NCI-H2107 treated with DMSO at 0.1 percent for 48 hours (cell line): ENCODE data around the gene PXMP2.

Experiments used
- DNase-seq: peaks from one replicate; lab custom pipeline; 2025; ENCODE audit not compliant: unreplicated experiment; lab: John Stamatoyannopoulos, UW

Gene PXMP2

GRCh38 chr12:132720606-132721345 is 33.4 kb downstream of the PXMP2 start:
- DNase-seq: no peak

GRCh38 chr12:132723015-132723763 is 35.8 kb downstream of the PXMP2 start:
- DNase-seq: no peak

- DNase-seq: no peak
These were observed 36.4 kb downstream of the PXMP2 start for GRCh38 chr12:132723764-132724140.

GRCh38 chr12:132724506-132725241 is 37.3 kb downstream of the PXMP2 start:
- DNase-seq: no peak

- no peak for DNase-seq
These were observed 39.0 kb downstream of the PXMP2 start for GRCh38 chr12:132726386-132726785.

GRCh38 chr12:132727091-132727794 is 39.9 kb downstream of the PXMP2 start:
- no peak for DNase-seq

- DNase-seq: no peak
These were observed 41.1 kb downstream of the PXMP2 start for GRCh38 chr12:132728502-132728901.

- DNase-seq: no peak
These were observed 42.3 kb downstream of the PXMP2 start for GRCh38 chr12:132729541-132730320.

GRCh38 chr12:132730353-132730752 is 43.0 kb downstream of the PXMP2 start:
- no peak for DNase-seq

- DNase-seq: no peak
These were observed 44.2 kb downstream of the PXMP2 start for GRCh38 chr12:132731574-132731973.

GRCh38 chr12:132734206-132734605 is 46.8 kb downstream of the PXMP2 start:
- no peak for DNase-seq

GRCh38 chr12:132735496-132735895 is 48.1 kb downstream of the PXMP2 start:
- no peak for DNase-seq

GRCh38 chr12:132736378-132736777 is 49.0 kb downstream of the PXMP2 start:
- no peak for DNase-seq

GRCh38 chr12:132736913-132737312 is 49.5 kb downstream of the PXMP2 start:
- DNase-seq: no peak

- DNase-seq: no peak
These were observed 52.4 kb downstream of the PXMP2 start for GRCh38 chr12:132739600-132740312.

- no peak for DNase-seq
These were observed 52.9 kb downstream of the PXMP2 start for GRCh38 chr12:132740313-132740646.

GRCh38 chr12:132740652-132741051 is 53.3 kb downstream of the PXMP2 start:
- no peak for DNase-seq

- DNase-seq: no peak
These were observed 54.2 kb downstream of the PXMP2 start for GRCh38 chr12:132741620-132742019.

GRCh38 chr12:132743831-132744230 is 56.4 kb downstream of the PXMP2 start:
- DNase-seq: no peak

- DNase-seq: peak; percentile 38
These were observed 59.2 kb downstream of the PXMP2 start for GRCh38 chr12:132746613-132747012.
